K562 (cell line): ENCODE results near the gene LIPT1.

ENCODE experiments used
- CREB1 ChIP-seq, 2 experiments: sonication (generic) in 1 of 2; formaldehyde crosslinking in 1 of 2; IDR thresholded peaks; 2 replicates each; pipeline versions ENCODE4 v1.6.1 to v1.8.0; 2012 to 2022; ENCODE audit warnings: inconsistent platforms in 1 of 2, mild to moderate bottlenecking in 1 of 2, missing genetic modification reagents in 1 of 2, moderate library complexity in 1 of 2
- HDAC2 ChIP-seq: fragments of 450-650 bp; IDR thresholded peaks from 2 replicates; pipeline ENCODE4 v1.6.1; 2016; ENCODE audit warnings: mild to moderate bottlenecking
- TF ChIP-seq, protein P1 (sequence below): sonication (generic); formaldehyde crosslinking; IDR thresholded peaks from 2 replicates; pipeline ENCODE4 v1.8.0; 2022; ENCODE audit warnings: mild to moderate bottlenecking, low read depth, missing genetic modification reagents

DNA sequence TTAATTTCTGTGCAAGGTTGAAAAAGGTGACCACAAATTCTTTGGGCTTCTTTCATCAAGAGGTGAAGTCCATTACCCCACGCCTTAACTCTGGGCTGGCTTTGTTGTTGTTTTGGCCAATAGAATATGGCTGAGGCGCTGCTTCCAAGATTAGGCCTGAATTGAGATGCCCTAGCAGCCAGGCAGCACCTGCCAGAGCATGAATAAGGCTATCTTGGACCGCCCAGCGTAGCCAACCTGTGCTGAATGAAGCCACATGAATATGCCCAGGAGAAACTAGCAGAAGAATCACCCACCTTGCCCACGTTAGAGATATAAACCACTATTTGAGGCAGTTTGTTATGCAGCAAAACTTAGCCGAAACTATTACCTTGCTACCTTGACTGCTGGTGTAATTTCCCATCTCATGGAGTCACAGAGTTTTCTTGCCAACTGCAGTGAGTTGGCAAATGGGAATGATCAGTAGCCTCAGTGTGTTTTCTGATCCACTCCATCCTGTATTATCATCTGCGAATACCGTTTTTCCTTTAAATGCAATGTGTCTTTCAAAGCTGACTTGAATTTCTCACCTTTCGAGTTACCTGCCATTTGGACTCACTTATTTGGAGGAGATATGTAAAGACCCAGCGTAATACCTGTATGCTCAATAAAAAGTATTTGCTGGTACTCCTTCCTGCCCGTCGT lies 704 bp upstream of the LIPT1 start:
- TF ChIP-seq, protein P1, sequence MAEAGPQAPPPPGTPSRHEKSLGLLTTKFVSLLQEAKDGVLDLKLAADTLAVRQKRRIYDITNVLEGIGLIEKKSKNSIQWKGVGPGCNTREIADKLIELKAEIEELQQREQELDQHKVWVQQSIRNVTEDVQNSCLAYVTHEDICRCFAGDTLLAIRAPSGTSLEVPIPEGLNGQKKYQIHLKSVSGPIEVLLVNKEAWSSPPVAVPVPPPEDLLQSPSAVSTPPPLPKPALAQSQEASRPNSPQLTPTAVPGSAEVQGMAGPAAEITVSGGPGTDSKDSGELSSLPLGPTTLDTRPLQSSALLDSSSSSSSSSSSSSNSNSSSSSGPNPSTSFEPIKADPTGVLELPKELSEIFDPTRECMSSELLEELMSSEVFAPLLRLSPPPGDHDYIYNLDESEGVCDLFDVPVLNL (CRISPR knock-in tag) = no peak
- no peak for TF ChIP-seq HDAC2
- TF ChIP-seq CREB1 (IDR thresholded peaks at IDR 0.05) = no peak
- TF ChIP-seq CREB1 (CRISPR knock-in tag; IDR thresholded peaks at IDR 0.05) = no peak
